SK-N-MC (cell line): Measurements from ENCODE around the gene SPTLC2.
"Not testable (repeated sequence)": the region's sequence is repeated elsewhere in the genome, so short reads cannot be mapped to it uniquely, and the experiment has no call there.

Source experiments
- DNase-seq: peaks from one replicate; pipeline ENCODE4 v3.0.0-alpha.2; 2011; ENCODE audit warnings: low read depth, low spot score
- H3K27ac ChIP-seq: fragments of 200-600 bp; sonication (generic); 2 replicates; pipeline ENCODE4 v1.5.1; 2016; ENCODE audit warnings: mixed run types
- H3K36me3 ChIP-seq: fragments of 200-600 bp; sonication (generic); 2 replicates; pipeline ENCODE4 v1.6.1; 2017; ENCODE audit warnings: antibody characterized with exemption, low read length, mixed read lengths; ENCODE audit not compliant: insufficient read depth
- H3K4me3 ChIP-seq: fragments of 200-600 bp; sonication (generic); 2 replicates; pipeline ENCODE4 v1.5.1; 2016
- H3K9ac ChIP-seq: fragments of 200-600 bp; sonication (generic); 2 replicates; pipeline ENCODE4 v1.8.0; 2017; ENCODE audit warnings: mixed run types, mixed read lengths; ENCODE audit not compliant: insufficient read length
- H3K9me3 ChIP-seq: fragments of 200-600 bp; sonication (generic); 2 replicates; pipeline ENCODE4 v1.6.1; 2017; ENCODE audit warnings: low read depth, mild to moderate bottlenecking, antibody characterized with exemption, low read length, moderate library complexity, mixed read lengths
- EZH2 ChIP-seq: fragments of 200-600 bp; sonication (generic); IDR thresholded peaks from one replicate; pipeline ENCODE4 v1.6.1; 2017; ENCODE audit warnings: antibody characterized with exemption
- FOXP2 ChIP-seq: optimal IDR thresholded peaks from 2 replicates; pipeline ENCODE3; 2011; ENCODE audit warnings: mild to moderate bottlenecking, moderate library complexity; ENCODE audit not compliant: insufficient read depth; ENCODE audit errors: extremely low read length, control extremely low read depth
- POLR2AphosphoS5 ChIP-seq: IDR thresholded peaks from 2 replicates; pipeline ENCODE4 v1.6.1; 2012; ENCODE audit warnings: mild to moderate bottlenecking, low read depth, low read length, borderline replicate concordance

SPTLC2 gene

GRCh38 chr14:77648520-77649200, 32.2 kb upstream of the SPTLC2 start:
- DNase-seq = no peak
- Histone ChIP-seq H3K27ac (no peak overlapping the region), H3K9me3 (no peaks in the 10 kb centered on the region), H3K9ac (no peak overlapping the region), H3K36me3 (no peaks in the 10 kb centered on the region), H3K4me3 (no peak overlapping the region)
- TF ChIP-seq POLR2AphosphoS5 (no peak), FOXP2 (no peak), EZH2 (no peak)

DNA sequence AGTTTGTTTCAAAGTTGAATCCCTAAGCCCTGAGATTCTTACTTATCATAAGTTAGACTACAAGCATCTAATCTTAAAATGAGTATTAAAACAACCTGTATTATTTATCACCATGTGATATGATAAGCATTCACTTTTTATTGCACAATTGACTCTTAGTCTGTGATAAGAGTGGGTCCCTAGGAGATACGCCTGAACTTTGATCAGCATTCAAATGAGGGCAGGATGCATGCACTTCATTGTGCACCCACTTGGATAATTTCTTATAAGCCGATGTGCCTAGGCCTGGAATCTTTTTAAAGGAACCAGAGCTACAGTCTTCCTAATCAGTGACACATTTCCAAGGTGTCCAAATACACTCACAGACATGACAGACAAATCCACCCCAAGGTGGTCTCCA, 31.4 kb upstream of the SPTLC2 start:
- no peak for TF ChIP-seq FOXP2
- no peak for TF ChIP-seq POLR2AphosphoS5
- Histone ChIP-seq H3K27ac (no peak overlapping the region), H3K4me3 (no peak overlapping the region), H3K9ac (no peak overlapping the region), H3K9me3 (no peaks in the 10 kb centered on the region), H3K36me3 (no peaks in the 10 kb centered on the region)
- no peak for DNase-seq

GRCh38 chr14:77646907-77647306, 30.5 kb upstream of the SPTLC2 start:
- TF ChIP-seq FOXP2 = no peak
- no peak for TF ChIP-seq POLR2AphosphoS5
- TF ChIP-seq EZH2 = no peak
- Histone ChIP-seq H3K9me3 (no peaks in the 10 kb centered on the region), H3K4me3 (no peak overlapping the region), H3K36me3 (no peaks in the 10 kb centered on the region), H3K9ac (no peak overlapping the region), H3K27ac (no peak overlapping the region)
- no peak for DNase-seq

- Histone ChIP-seq H3K9me3 (no peaks in the 10 kb centered on the region), H3K4me3 (no peak overlapping the region), H3K36me3 (no peaks in the 10 kb centered on the region), H3K27ac (no peak overlapping the region), H3K9ac (no peak overlapping the region)
- DNase-seq = no peak
- no peak for TF ChIP-seq POLR2AphosphoS5
- TF ChIP-seq FOXP2 = no peak
- no peak for TF ChIP-seq EZH2
These were observed 29.2 kb upstream of the SPTLC2 start for GRCh38 chr14:77645520-77646230.

DNA sequence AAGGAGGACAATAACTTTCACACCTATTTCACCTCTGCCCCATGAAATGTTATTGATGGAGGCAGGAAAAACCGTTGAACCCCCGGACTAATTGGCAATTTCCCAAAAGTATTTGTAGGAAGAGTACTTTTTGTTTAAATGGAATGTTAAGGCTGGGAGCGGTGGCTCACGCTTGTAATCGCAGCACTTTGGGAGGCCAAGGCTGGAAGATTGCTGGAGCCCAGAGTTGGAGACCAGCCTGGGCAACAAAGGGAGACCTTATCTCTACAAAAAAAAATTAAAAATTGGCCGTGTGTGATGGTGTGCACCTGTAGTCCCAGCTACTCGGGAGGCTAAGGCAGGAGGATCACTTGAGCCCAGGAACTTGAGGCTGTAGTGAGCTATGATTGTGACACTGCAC, 26.0 kb upstream of the SPTLC2 start:
- no peak for DNase-seq
- H3K9ac ChIP-seq = no peak overlapping the region
- no peaks in the 10 kb centered on the region for H3K9me3 ChIP-seq
- H3K4me3 ChIP-seq = no peak overlapping the region
- H3K27ac ChIP-seq = no peak overlapping the region
- no peaks in the 10 kb centered on the region for H3K36me3 ChIP-seq
- TF ChIP-seq FOXP2 = no peak
- no peak for TF ChIP-seq POLR2AphosphoS5

DNA sequence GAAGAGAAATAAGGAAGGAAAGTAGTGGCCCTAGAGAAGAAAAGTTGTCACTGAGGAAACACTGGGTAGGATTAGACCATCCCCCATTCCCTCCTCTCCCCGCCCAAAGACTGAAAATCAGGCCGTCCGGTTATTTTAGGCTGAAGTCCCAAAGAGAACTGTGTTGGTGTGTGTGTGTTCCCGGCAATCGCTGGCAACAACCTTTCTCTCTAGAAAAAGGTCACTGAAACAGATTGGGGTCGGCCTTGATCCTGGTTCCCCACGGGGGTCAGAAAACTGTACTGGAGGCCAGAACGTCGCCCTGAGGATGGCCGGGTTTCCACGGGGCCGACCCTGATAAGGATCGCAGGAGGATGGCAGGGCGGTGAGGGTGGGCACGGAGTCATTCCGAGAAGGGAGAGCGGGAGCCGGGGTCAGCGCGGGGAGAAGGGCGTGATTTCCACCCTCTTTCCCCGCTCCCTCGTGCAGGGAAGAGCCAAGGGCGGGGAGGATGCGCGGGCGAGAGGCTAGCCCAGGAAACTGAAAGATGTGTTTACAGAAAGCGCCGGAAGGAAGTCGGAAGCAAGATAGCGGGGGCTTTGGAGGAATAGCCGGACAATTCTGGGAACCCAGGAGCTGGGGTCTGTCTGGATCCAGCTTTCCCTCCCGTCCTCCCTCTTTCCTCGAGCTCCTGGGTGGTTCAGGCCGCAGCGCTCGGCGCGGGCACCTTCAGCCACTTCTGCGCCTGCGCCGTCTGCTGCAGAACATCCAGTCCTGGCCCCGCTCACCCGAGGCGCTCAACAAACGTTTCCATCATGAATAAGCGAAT, 25.3 kb upstream of the SPTLC2 start:
- no peak overlapping the region for H3K4me3 ChIP-seq
- H3K27ac ChIP-seq = no peak overlapping the region
- H3K9me3 ChIP-seq = no peaks in the 10 kb centered on the region
- TF ChIP-seq FOXP2 (no peak), EZH2 (no peak), POLR2AphosphoS5 (no peak)
- H3K36me3 ChIP-seq = no peaks in the 10 kb centered on the region
- H3K9ac ChIP-seq = no peak overlapping the region
- no peak for DNase-seq

- Histone ChIP-seq H3K27ac (no peak overlapping the region), H3K9me3 (no peaks in the 10 kb centered on the region), H3K36me3 (no peaks in the 10 kb centered on the region), H3K4me3 (no peak overlapping the region), H3K9ac (no peak overlapping the region)
- TF ChIP-seq EZH2 (no peak), FOXP2 (no peak), POLR2AphosphoS5 (no peak)
- DNase-seq = no peak
These were observed 24.5 kb upstream of the SPTLC2 start for GRCh38 chr14:77640756-77641533.

DNA sequence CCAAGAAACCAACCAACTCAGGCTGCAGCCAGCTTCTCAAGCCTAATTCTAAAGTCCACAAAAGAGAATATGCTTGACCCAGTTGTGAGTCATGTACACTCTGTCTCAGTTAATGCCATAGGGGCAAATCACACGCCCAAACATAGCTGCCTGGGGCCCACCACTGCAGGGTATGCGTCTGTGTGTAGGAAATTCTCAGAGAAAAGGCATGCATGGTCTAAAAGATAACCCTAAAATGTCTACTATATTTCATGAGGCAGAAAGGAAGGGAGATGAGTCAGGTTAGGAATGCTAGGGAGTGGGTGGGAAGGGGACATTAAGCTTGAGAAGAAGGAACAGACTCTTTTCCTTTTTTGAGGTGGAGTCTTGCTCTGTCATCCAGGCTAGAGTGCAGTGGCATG, 22.3 kb upstream of the SPTLC2 start:
- TF ChIP-seq FOXP2 (no peak), POLR2AphosphoS5 (no peak), EZH2 (no peak)
- no peak overlapping the region for H3K9ac ChIP-seq

DNA sequence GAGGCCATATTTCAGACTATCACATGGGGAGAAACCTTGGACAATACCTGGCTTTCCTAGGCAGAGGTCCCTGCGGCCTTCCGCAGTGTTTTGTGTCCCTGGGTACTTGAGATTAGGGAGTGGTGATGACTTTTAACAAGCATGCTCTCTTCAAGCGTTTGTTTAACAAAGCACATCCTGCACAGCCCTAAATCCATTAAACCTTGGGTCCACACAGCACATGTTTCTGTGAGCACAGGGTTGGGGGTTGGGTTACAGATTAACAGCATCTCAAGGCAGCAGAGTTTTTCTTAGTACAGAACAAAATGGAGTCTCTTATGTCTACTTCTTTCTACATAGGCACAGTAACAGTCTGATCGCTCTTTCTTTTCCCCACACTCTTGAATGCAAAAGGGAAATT, 19.4 kb upstream of the SPTLC2 start:
- H3K27ac ChIP-seq, DNase-seq, H3K4me3 ChIP-seq, H3K9me3 ChIP-seq, H3K9ac ChIP-seq, H3K36me3 ChIP-seq: not testable (repeated sequence)

More for the DNA sequence above, 22.3 kb upstream of the SPTLC2 start:
- Histone ChIP-seq H3K9me3 (no peaks in the 10 kb centered on the region), H3K4me3 (no peak overlapping the region), H3K36me3 (no peaks in the 10 kb centered on the region), H3K27ac (no peak overlapping the region)
- no peak for DNase-seq

DNA sequence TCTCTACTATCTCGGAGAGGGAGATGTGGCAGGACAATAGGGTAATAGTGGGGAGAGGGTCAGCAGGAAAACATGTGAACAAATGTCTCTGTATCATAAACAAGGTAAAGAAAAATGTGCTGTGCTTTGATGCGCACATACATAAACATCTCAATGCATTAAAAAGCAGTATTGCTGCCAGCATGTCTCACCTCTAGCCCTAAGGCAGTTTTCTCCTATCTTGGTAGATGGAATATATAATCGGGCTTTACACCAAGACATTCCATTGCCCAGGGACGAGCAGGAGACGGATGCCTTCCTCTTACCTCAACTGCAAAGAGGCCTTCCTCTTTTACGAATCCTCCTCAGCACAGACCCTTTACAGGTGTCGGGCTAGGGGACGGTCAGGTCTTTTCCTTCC, 19.0 kb upstream of the SPTLC2 start:
- not testable (repeated sequence) for H3K9me3 ChIP-seq, H3K27ac ChIP-seq, DNase-seq, H3K9ac ChIP-seq, H3K4me3 ChIP-seq, H3K36me3 ChIP-seq
